Glutamatergic neuron (in vitro differentiated cells): ENCODE measurements around the gene INSIG1. TPM values are rescaled to one million over a fixed set of nuclear protein-coding genes. Genes with fewer than 3 reads are reported as not detected.

ENCODE experiments used
- DNase-seq: peaks from one replicate; pipeline ENCODE4 v3.0.0; 2022
- H3K27ac Mint-ChIP-seq: one replicate; pipeline ENCODE4 v1.8.0; 2020; ENCODE audit warnings: mild to moderate bottlenecking, mixed read lengths, inconsistent platforms; ENCODE audit not compliant: unreplicated experiment
- H3K27me3 Mint-ChIP-seq: one replicate; pipeline ENCODE4 v1.8.0; 2020; ENCODE audit warnings: mild to moderate bottlenecking, moderate library complexity, mixed read lengths, inconsistent platforms; ENCODE audit not compliant: unreplicated experiment
- H3K36me3 Mint-ChIP-seq: one replicate; pipeline ENCODE4 v1.8.0; 2020; ENCODE audit warnings: mild to moderate bottlenecking, mixed read lengths, inconsistent platforms; ENCODE audit not compliant: unreplicated experiment
- H3K4me1 Mint-ChIP-seq: one replicate; pipeline ENCODE4 v1.8.0; 2020; ENCODE audit warnings: mild to moderate bottlenecking, low read depth, mixed read lengths, inconsistent platforms; ENCODE audit not compliant: unreplicated experiment
- H3K4me3 Mint-ChIP-seq: one replicate; pipeline ENCODE4 v1.8.0; 2020; ENCODE audit warnings: mild to moderate bottlenecking, mixed read lengths, inconsistent platforms; ENCODE audit not compliant: unreplicated experiment
- H3K9me3 Mint-ChIP-seq: one replicate; pipeline ENCODE4 v1.8.0; 2020; ENCODE audit warnings: mild to moderate bottlenecking, moderate library complexity, mixed read lengths, inconsistent platforms; ENCODE audit not compliant: unreplicated experiment
- total RNA-seq: library from RNA; stranded (reverse); fragmentation: NEBNext Ultra II Directional; extraction: Animal tissue kit (Norgen Biotek cat#: 25700); gene quantifications from one replicate; pipeline ENCODE4 v1.2.1, GENCODE V29; 2021; ENCODE audit not compliant: unreplicated experiment
- TF ChIP-seq, protein P1 (sequence below): fragments of 200-600 bp; sonication (generic); IDR thresholded peaks from one replicate; pipeline ENCODE4 v1.5.0; 2021; ENCODE audit not compliant: partially characterized antibody, unreplicated experiment

INSIG1 gene
- total RNA-seq, 1 donor from 2014 or later, result 95.2 TPM

DNA sequence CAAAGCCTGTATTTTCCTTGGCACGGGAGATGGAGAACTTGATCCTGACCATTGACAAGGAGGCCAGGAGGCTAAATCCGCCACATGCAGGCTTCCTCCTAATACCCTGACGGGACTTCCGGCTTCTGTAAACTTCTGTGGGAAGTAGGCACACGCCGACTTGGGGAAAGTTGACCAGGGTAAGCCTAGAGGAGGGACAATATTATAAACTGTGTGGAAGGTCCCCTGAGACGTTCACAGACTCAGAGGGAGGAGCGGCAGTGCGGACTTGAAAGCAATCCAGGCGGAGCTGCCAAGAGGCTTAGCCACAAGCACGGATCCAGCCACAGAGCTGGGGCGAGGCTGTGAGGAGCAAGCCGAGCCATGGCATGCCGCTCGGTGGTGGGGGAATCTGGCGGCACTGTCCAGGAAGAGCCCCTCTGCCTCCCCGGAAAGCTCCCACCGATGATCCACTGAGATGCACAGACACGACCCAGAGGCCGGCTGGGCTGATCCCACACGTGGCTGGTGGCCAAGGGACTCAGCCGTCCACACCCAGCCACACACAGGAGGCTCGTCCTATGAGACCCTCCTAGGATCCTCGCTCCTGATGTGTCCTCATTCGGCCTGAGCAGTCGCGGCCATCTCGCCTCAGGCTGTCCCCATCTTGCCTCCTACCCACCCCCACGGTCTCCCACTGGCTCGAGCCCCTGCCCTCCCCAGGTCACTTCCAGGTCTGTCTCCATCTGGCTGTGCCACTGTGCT lies 40.0 kb upstream of the INSIG1 start:
- DNase-seq, result no peak

GRCh38 chr7:155258226-155258560 lies 39.5 kb upstream of the INSIG1 start:
- peak overlapping the region; percentile 62 for H3K27ac Mint-ChIP-seq
- TF ChIP-seq, protein P1, sequence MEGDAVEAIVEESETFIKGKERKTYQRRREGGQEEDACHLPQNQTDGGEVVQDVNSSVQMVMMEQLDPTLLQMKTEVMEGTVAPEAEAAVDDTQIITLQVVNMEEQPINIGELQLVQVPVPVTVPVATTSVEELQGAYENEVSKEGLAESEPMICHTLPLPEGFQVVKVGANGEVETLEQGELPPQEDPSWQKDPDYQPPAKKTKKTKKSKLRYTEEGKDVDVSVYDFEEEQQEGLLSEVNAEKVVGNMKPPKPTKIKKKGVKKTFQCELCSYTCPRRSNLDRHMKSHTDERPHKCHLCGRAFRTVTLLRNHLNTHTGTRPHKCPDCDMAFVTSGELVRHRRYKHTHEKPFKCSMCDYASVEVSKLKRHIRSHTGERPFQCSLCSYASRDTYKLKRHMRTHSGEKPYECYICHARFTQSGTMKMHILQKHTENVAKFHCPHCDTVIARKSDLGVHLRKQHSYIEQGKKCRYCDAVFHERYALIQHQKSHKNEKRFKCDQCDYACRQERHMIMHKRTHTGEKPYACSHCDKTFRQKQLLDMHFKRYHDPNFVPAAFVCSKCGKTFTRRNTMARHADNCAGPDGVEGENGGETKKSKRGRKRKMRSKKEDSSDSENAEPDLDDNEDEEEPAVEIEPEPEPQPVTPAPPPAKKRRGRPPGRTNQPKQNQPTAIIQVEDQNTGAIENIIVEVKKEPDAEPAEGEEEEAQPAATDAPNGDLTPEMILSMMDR, result no peak
- peaks cover 4% of the 10 kb centered on the region for H3K4me1 Mint-ChIP-seq
- DNase-seq, result no peak
- peaks cover 2% of the 10 kb centered on the region for H3K9me3 Mint-ChIP-seq
- H3K36me3 Mint-ChIP-seq, result no peaks in the 10 kb centered on the region
- no peak overlapping the region for H3K4me3 Mint-ChIP-seq
- H3K27me3 Mint-ChIP-seq, result peaks cover 8% of the 10 kb centered on the region

More for the DNA sequence above, 40.0 kb upstream of the INSIG1 start:
- Mint-ChIP-seq H3K27ac (peak overlapping the region; percentile 62), H3K36me3 (peaks cover 2% of the 10 kb centered on the region), H3K4me3 (no peak overlapping the region), H3K27me3 (peaks cover 8% of the 10 kb centered on the region), H3K9me3 (peaks cover 2% of the 10 kb centered on the region), H3K4me1 (peaks cover 4% of the 10 kb centered on the region)
- TF ChIP-seq, protein P1, result no peak

- Mint-ChIP-seq H3K4me1 (peaks cover 4% of the 10 kb centered on the region), H3K4me3 (no peak overlapping the region), H3K27ac (no peak overlapping the region), H3K9me3 (peaks cover 2% of the 10 kb centered on the region), H3K27me3 (peaks cover 5% of the 10 kb centered on the region), H3K36me3 (no peaks in the 10 kb centered on the region)
- DNase-seq, result no peak
- TF ChIP-seq, protein P1, result no peak
These were observed 37.7 kb upstream of the INSIG1 start for GRCh38 chr7:155259866-155260497.

GRCh38 chr7:155260498-155260872 lies 37.2 kb upstream of the INSIG1 start:
- DNase-seq, result no peak
- Mint-ChIP-seq H3K4me3 (no peak overlapping the region), H3K9me3 (peaks cover 2% of the 10 kb centered on the region), H3K27ac (no peak overlapping the region), H3K27me3 (peaks cover 5% of the 10 kb centered on the region), H3K4me1 (peaks cover 4% of the 10 kb centered on the region), H3K36me3 (no peaks in the 10 kb centered on the region)
- TF ChIP-seq, protein P1, result no peak
